Transverse colon (tissue), 4 donors: ENCODE data around the gene RAPGEF6. TPM values are rescaled to one million over a fixed set of nuclear protein-coding genes. Genes with fewer than 3 reads are reported as not detected.

ENCODE experiments used
- DNase-seq: peaks from one replicate; pipeline ENCODE4 v3.0.0-alpha.2; 2019
- H3K27ac ChIP-seq, 4 donors: fragments of 200-600 bp; sonication (generic); 2 replicates each; pipeline ENCODE4 v1.5.1; 2016 to 2018; ENCODE audit warnings: inconsistent platforms in 4 of 4
- H3K27me3 ChIP-seq: fragments of 200-600 bp; sonication (generic); 2 replicates; pipeline ENCODE4 v1.5.1; 2017; ENCODE audit warnings: inconsistent platforms
- H3K36me3 ChIP-seq, 4 donors: fragments of 200-600 bp; sonication (generic); 2 replicates each; pipeline ENCODE4 v1.5.1; 2017 to 2019; ENCODE audit warnings: inconsistent platforms in 4 of 4
- H3K4me1 ChIP-seq, 4 donors: fragments of 200-600 bp; sonication (generic); 2 replicates each; pipeline ENCODE4 v1.5.1; 2017 to 2020; ENCODE audit warnings: inconsistent platforms in 4 of 4
- H3K4me3 ChIP-seq, 4 donors: fragments of 200-600 bp; sonication (generic); 1 replicate in 1 of 4; 2 replicates in 3 of 4; pipeline versions ENCODE4 v1.5.1 to v1.6.1; 2017 to 2019; ENCODE audit warnings: inconsistent platforms in 4 of 4
- H3K9me3 ChIP-seq, 2 donors: fragments of 200-600 bp; sonication (generic); 2 replicates each; pipeline ENCODE4 v1.5.1; 2017 to 2019; ENCODE audit warnings: inconsistent platforms in 2 of 2
- CTCF ChIP-seq, 5 experiments: fragments of 200-600 bp in 3 of 5; fragments of 450-650 bp in 2 of 5; sonication (generic) in 3 of 5; IDR thresholded peaks; 1 replicate in 2 of 5; 2 replicates in 3 of 5; pipeline ENCODE4 v1.5.1; 2016 to 2017; ENCODE audit warnings: antibody characterized with exemption in 5 of 5, inconsistent platforms in 3 of 5, mild to moderate bottlenecking in 2 of 5, moderate library complexity in 1 of 5
- EP300 ChIP-seq: sonication (generic); formaldehyde crosslinking; IDR thresholded peaks from one replicate; pipeline ENCODE4 v1.6.1; 2017; ENCODE audit warnings: antibody characterized with exemption, low read depth
- POLR2A ChIP-seq: fragments of 450-650 bp; IDR thresholded peaks from one replicate; pipeline ENCODE4 v1.6.1; 2016; ENCODE audit warnings: antibody characterized with exemption, mild to moderate bottlenecking, moderate library complexity
- POLR2AphosphoS5 ChIP-seq, 3 donors: sonication (generic); formaldehyde crosslinking; IDR thresholded peaks; one replicate each; pipeline ENCODE4 v1.6.1; 2016; ENCODE audit warnings: antibody characterized with exemption in 3 of 3
- WGBS, 2 donors: methylation state at CpG; one replicate each; pipeline ENCODE4 v1.1.5; 2018; ENCODE audit warnings: low coverage in 1 of 2; 5-methylcytosine and 5-hydroxymethylcytosine counted together
- in situ Hi-C, 4 donors: fragments of 200-750 bp; cut with MboI; loops; one replicate each; pipeline versions ENCODE4 v1.15.0 to v1.15.1; 2017; ENCODE audit warnings: low sequenced_read_pairs in 3 of 4, low pct_ligation_motif_present in 1 of 4, low pct_unique_long_range_greater_than_20kb in 1 of 4
- intact Hi-C: fragments of 100-400 bp; cut with DNase I; formaldehyde crosslinking; loops from one replicate; pipeline ENCODE4 v1.15.1; 2023; ENCODE audit warnings: low total_unique reads
- total RNA-seq, 4 donors: library from RNA; depleted of rRNA; stranded (reverse); fragments of >200 nt; gene quantifications; one replicate each; pipeline ENCODE4 v1.1.0, GENCODE V29; 2016

The RAPGEF6 gene
- total RNA-seq, 4 donors from 2014 or later: 21.3 to 40.3 (median 35.9) TPM

GRCh38 chr5:131426011-131426410, 209.0 kb downstream of the RAPGEF6 start:
- DNase-seq: no peak
- no peaks in the 10 kb centered on the region for H3K4me1 ChIP-seq
- TF ChIP-seq POLR2A: no peak
- TF ChIP-seq POLR2AphosphoS5 (IDR thresholded peaks at IDR 0.05): no peak
- no peak for TF ChIP-seq CTCF (IDR thresholded peaks at IDR 0.05)
- WGBS, 2 donors: 90 to 100% methylated on average over 1 of the region's 1 CpG
- intact Hi-C loops: no loop called here
- H3K4me3 ChIP-seq: no peak overlapping the region
- H3K27ac ChIP-seq: no peak overlapping the region
- H3K9me3 ChIP-seq: no peaks in the 10 kb centered on the region
- no peaks in the 10 kb centered on the region for H3K27me3 ChIP-seq
- in situ Hi-C loops: loop anchor here in 1 of 4 donors (25.0 kb wide), 1 partner anchor 586 kb away; the partner anchor contains the start of gene ACSL6
- H3K36me3 ChIP-seq: peaks cover 0 to 30% (median 11%) of the 10 kb centered on the region in 4 donors

- TF ChIP-seq EP300: no peak
- peak in 1 of 5 experiments; percentile 12 for TF ChIP-seq CTCF (IDR thresholded peaks at IDR 0.05)
- TF ChIP-seq POLR2A: no peak
- no peak for TF ChIP-seq POLR2AphosphoS5 (IDR thresholded peaks at IDR 0.05)
- WGBS, 2 donors: 86% methylated on average over 2 of the region's 2 CpGs
- no peak overlapping the region for H3K27ac ChIP-seq
- no peaks in the 10 kb centered on the region for H3K4me1 ChIP-seq
- no peak for DNase-seq
- in situ Hi-C loops (loop anchor here in 2 of 4 donors (25.0 kb wide), 2 partner anchors 261 to 561 kb away; partner anchors contain the start of genes HINT1 (in 1 of the 2) and LYRM7 (in 1 of the 2)), intact Hi-C loops (no loop called here)
- H3K4me3 ChIP-seq: no peak overlapping the region
- no peaks in the 10 kb centered on the region for H3K9me3 ChIP-seq
- H3K36me3 ChIP-seq: peaks cover 0 to 15% (median 3%) of the 10 kb centered on the region in 4 donors
- no peaks in the 10 kb centered on the region for H3K27me3 ChIP-seq
Observed at GRCh38 chr5:131423056-131423455, 212.0 kb downstream of the RAPGEF6 start.

- 67 to 72% methylated on average over 2 to 4 of the region's 4 CpGs for WGBS, 2 donors
- Histone ChIP-seq H3K4me3 (no peak overlapping the region), H3K36me3 (peaks cover 0 to 3% (median 1%) of the 10 kb centered on the region in 4 donors), H3K27me3 (no peaks in the 10 kb centered on the region), H3K4me1 (peaks cover 0 to 6% (median 0%) of the 10 kb centered on the region in 4 donors), H3K27ac (no peak overlapping the region), H3K9me3 (no peaks in the 10 kb centered on the region)
- no peak for DNase-seq
- in situ Hi-C loops (loop anchor here (10.0 to 25.0 kb wide), 5 partner anchors 255 to 558 kb away; partner anchors contain the start of genes HINT1 (in 3 of the 4) and LYRM7 (in 1 of the 4)), intact Hi-C loops (no loop called here)
- no peak for TF ChIP-seq POLR2A
- TF ChIP-seq EP300: no peak
- TF ChIP-seq CTCF (IDR thresholded peaks at IDR 0.05): no peak
- TF ChIP-seq POLR2AphosphoS5 (IDR thresholded peaks at IDR 0.05): no peak
Observed at GRCh38 chr5:131419877-131420276, 215.2 kb downstream of the RAPGEF6 start.

- no peak for TF ChIP-seq POLR2AphosphoS5 (IDR thresholded peaks at IDR 0.05)
- TF ChIP-seq EP300: no peak
- TF ChIP-seq POLR2A: no peak
- TF ChIP-seq CTCF (IDR thresholded peaks at IDR 0.05): no peak
- in situ Hi-C loops (loop anchor here (10.0 to 25.0 kb wide), 5 partner anchors 254 to 557 kb away; partner anchors contain the start of genes HINT1 (in 3 of the 4) and LYRM7 (in 1 of the 4)), intact Hi-C loops (no loop called here)
Observed at GRCh38 chr5:131418846-131419245, 216.2 kb downstream of the RAPGEF6 start.

More at GRCh38 chr5:131418846-131419245, 216.2 kb downstream of the RAPGEF6 start:
- WGBS, 2 donors: 68 to 92% methylated on average over 5 to 7 of the region's 7 CpGs
- no peaks in the 10 kb centered on the region for H3K9me3 ChIP-seq
- no peak for DNase-seq
- no peak overlapping the region for H3K27ac ChIP-seq
- no peak overlapping the region for H3K4me3 ChIP-seq
- H3K36me3 ChIP-seq: peaks cover 0 to 6% (median 2%) of the 10 kb centered on the region in 4 donors
- no peaks in the 10 kb centered on the region for H3K27me3 ChIP-seq
- H3K4me1 ChIP-seq: peaks cover 0 to 6% (median 0%) of the 10 kb centered on the region in 4 donors
